Trophoblast cell (in vitro differentiated cells and primary cell): Measurements from ENCODE around the gene DGCR6L.
A peak's percentile ranks its signal among the peaks of the same experiment; 100 is the strongest.
"Not testable (repeated sequence)": the region's sequence is repeated elsewhere in the genome, so short reads cannot be mapped to it uniquely, and the experiment has no call there.

Experiments
- DNase-seq, 2 donors: peaks; one replicate each; pipeline ENCODE4 v3.0.0-alpha.2; 2016
- H2AFZ ChIP-seq: 2 replicates; pipeline ENCODE4 v1.6.1; 2013; ENCODE audit warnings: low read length, moderate library complexity, mild to moderate bottlenecking; ENCODE audit not compliant: insufficient read depth, poor library complexity
- H2AK5ac ChIP-seq: 2 replicates; pipeline ENCODE4 v1.6.1; 2013; ENCODE audit warnings: mild to moderate bottlenecking, low read length
- H2BK120ac ChIP-seq: 2 replicates; pipeline ENCODE4 v1.6.1; 2013; ENCODE audit warnings: low read length, mild to moderate bottlenecking, moderate library complexity; ENCODE audit not compliant: insufficient read depth, poor library complexity
- H2BK12ac ChIP-seq: 2 replicates; pipeline ENCODE4 v1.6.1; 2013; ENCODE audit warnings: mild to moderate bottlenecking, low read length, moderate library complexity
- H2BK5ac ChIP-seq: 2 replicates; pipeline ENCODE4 v1.6.1; 2013; ENCODE audit warnings: low read length, low read depth, moderate library complexity, mild to moderate bottlenecking; ENCODE audit not compliant: poor library complexity
- H3K14ac ChIP-seq: 2 replicates; pipeline ENCODE4 v1.6.1; 2013; ENCODE audit warnings: mild to moderate bottlenecking, low read length
- H3K18ac ChIP-seq: 2 replicates; pipeline ENCODE4 v1.6.1; 2013; ENCODE audit warnings: mild to moderate bottlenecking, low read length
- H3K23ac ChIP-seq: 2 replicates; pipeline ENCODE4 v1.6.1; 2013; ENCODE audit warnings: low read length
- H3K27ac ChIP-seq: 2 replicates; pipeline ENCODE4 v1.5.1; 2013; ENCODE audit warnings: low read depth, mild to moderate bottlenecking, inconsistent platforms, low read length, moderate library complexity
- H3K27me3 ChIP-seq: 2 replicates; pipeline ENCODE4 v1.6.1; 2013; ENCODE audit warnings: inconsistent platforms, mild to moderate bottlenecking, low read length, moderate library complexity; ENCODE audit not compliant: insufficient read depth
- H3K36me3 ChIP-seq, 2 experiments: 1 replicate in 1 of 2; 2 replicates in 1 of 2; pipeline ENCODE4 v1.6.1; 2013; ENCODE audit warnings: low read length in 2 of 2, mild to moderate bottlenecking in 2 of 2, moderate library complexity in 1 of 2; ENCODE audit not compliant: insufficient read depth in 2 of 2, control insufficient read depth in 1 of 2
- H3K4ac ChIP-seq: 2 replicates; pipeline ENCODE4 v1.6.1; 2013; ENCODE audit warnings: low read depth, mild to moderate bottlenecking, low read length, moderate library complexity
- H3K4me1 ChIP-seq, 2 experiments: 1 replicate in 1 of 2; 2 replicates in 1 of 2; pipeline ENCODE4 v1.6.1; 2013; ENCODE audit warnings: low read length in 2 of 2, mild to moderate bottlenecking in 2 of 2, moderate library complexity in 1 of 2; ENCODE audit not compliant: insufficient read depth in 2 of 2, control insufficient read depth in 1 of 2
- H3K4me2 ChIP-seq: 2 replicates; pipeline ENCODE4 v1.6.1; 2013; ENCODE audit warnings: inconsistent platforms, mild to moderate bottlenecking, low read length, moderate library complexity
- H3K4me3 ChIP-seq: 2 replicates; pipeline ENCODE4 v1.5.1; 2013; ENCODE audit warnings: mild to moderate bottlenecking, low read depth, low read length, inconsistent platforms
- H3K79me1 ChIP-seq: one replicate; pipeline ENCODE4 v1.6.1; 2013; ENCODE audit warnings: low read length
- H3K79me2 ChIP-seq: 2 replicates; pipeline ENCODE4 v1.6.1; 2013; ENCODE audit warnings: low read length, mild to moderate bottlenecking; ENCODE audit not compliant: control insufficient read depth, insufficient read depth, poor library complexity
- H3K9ac ChIP-seq: 2 replicates; pipeline ENCODE4 v1.6.1; 2013; ENCODE audit warnings: mild to moderate bottlenecking, low read length
- H3K9me3 ChIP-seq: 2 replicates; pipeline ENCODE4 v1.6.1; 2013; ENCODE audit warnings: low read depth, mild to moderate bottlenecking, control low read depth, inconsistent platforms, low read length; ENCODE audit not compliant: insufficient read depth
- H4K12ac ChIP-seq: 2 replicates; pipeline ENCODE4 v1.6.1; 2013; ENCODE audit warnings: low read depth, mild to moderate bottlenecking, low read length, moderate library complexity
- H4K8ac ChIP-seq: 2 replicates; pipeline ENCODE4 v1.6.1; 2013; ENCODE audit warnings: low read depth, mild to moderate bottlenecking, low read length, moderate library complexity
- H4K91ac ChIP-seq: one replicate; pipeline ENCODE4 v1.6.1; 2013; ENCODE audit warnings: low read depth, mild to moderate bottlenecking, low read length, moderate library complexity
- WGBS: extraction: QIAGEN DNeasy Blood & Tissue Kit; methylation state at CpG from one replicate; pipeline ENCODE4 v1.1.7; 2013; ENCODE audit warnings: missing lambda C conversion rate; ENCODE audit not compliant: insufficient read length, insufficient coverage; ENCODE audit errors: extremely low coverage; 5-methylcytosine and 5-hydroxymethylcytosine counted together

Gene DGCR6L

DNA sequence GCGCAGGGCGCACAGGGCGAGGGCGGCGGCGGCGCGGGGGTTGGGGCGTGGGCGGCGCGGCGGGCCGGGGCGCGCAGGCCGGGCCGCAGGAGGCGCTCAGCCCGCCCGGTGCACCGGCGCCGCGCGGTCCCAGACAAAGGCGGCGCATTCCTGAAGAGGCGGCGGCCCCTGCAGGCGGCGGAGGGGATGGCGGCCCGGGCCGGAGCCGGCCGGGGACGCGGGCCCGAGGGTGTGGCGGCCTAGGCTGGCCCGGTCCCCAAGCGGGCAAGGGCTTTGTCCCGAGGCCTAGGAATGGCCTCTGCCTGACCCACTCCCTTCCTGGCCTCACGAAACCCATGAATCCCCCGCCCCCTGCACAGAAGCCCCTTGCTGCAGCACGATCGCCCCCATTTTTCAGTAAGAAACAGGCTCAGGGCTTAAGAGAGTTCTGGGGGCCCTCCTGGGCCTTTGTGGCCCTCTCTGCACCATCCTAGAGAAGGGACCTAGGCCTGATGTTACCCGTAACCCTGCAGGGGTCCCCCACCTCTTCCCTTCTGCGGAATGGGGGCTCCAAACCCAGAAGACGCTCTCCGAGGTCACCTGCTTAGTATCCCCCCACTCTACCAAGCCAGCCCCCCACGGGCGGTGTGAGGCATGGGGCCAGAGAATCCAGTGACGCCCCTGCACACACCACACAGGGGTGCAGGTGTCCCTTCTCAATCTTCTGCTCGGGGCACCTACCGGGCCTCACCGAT, 51.4 kb downstream of the DGCR6L start, which contains the start of gene RTN4R:
Gene RTN4R (minus strand): TSS at position 40 of the 734 bp plus-strand sequence. CDS start 226 bp downstream, outside the sequence.
- H4K8ac ChIP-seq: peak within 1 kb of the TSS; percentile 34
- no peak within 1 kb of the TSS for H2BK120ac ChIP-seq
- H2AFZ ChIP-seq: peak within 1 kb of the TSS; percentile 52
- no peaks in the 10 kb centered on the region for H3K79me1 ChIP-seq
- no CpG with 5 or more reads among the region's 58 CpGs for WGBS
- H4K12ac ChIP-seq: peak within 1 kb of the TSS; percentile 14
- H3K14ac ChIP-seq: no peak within 1 kb of the TSS
- H2BK12ac ChIP-seq: peak within 1 kb of the TSS; percentile 34
- no peak within 1 kb of the TSS for H3K27ac ChIP-seq
- H3K4ac ChIP-seq: no peak within 1 kb of the TSS
- H3K23ac ChIP-seq: no peak within 1 kb of the TSS
- peak within 1 kb of the TSS; percentile 63 for H3K4me3 ChIP-seq
- no peaks in the 10 kb centered on the region for H3K27me3 ChIP-seq
- H2AK5ac ChIP-seq: peak within 1 kb of the TSS; percentile 73
- no peaks in the 10 kb centered on the region for H3K36me3 ChIP-seq
- no peaks in the 10 kb centered on the region for H3K79me2 ChIP-seq
- DNase-seq: peak; percentile 13 to 63
- H4K91ac ChIP-seq: peak within 1 kb of the TSS; percentile 45
- peak within 1 kb of the TSS; percentile 99 for H3K4me2 ChIP-seq
- peaks cover 7% of the 10 kb centered on the region for H3K9me3 ChIP-seq
- no peak within 1 kb of the TSS for H3K9ac ChIP-seq
- H3K4me1 ChIP-seq: peaks cover 3 to 5% of the 10 kb centered on the region in 2 experiments
- no peak within 1 kb of the TSS for H2BK5ac ChIP-seq
- H3K18ac ChIP-seq: no peak within 1 kb of the TSS

DNA sequence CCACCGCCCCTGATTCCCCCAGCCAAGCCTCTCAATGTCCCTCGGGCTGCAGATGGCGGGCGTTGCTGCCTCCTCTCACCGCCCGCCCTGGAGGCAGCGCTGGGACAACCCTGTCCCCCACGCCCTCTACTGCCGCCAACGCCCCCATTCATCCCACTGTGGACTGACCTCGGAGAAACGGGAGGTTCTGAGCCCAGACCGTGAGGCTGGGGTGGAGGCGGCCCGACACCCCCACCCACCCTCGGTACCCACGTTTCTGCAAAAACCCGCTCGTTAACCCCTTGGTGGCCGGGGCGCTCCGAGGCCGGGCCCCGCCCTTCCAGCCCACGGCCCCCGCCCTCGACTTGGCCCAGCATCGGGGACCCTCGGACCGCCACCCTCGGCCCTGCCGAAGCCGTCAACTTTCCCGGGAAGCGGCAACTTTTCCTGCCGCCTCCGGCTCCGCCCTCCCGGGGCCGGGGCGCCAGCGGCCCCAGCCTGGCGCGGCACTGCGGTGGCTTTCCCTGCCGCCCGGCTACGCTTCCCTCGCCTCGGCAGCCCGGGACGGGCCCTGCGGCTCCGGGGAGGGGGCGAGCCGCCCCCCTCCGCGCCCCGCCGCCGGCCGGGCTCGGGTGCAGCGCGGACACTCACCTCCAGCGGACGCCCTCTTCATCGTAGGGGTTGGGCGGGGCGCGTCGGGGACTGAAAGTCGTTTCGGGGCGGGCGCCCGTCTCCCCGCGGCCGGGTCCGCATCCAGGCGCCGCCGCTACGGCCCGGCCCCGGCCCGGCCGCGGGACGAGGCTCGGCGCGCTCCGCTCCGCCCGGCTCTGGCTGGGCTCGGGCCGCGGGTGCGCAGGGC, 52.2 kb downstream of the DGCR6L start:
- Histone ChIP-seq H3K79me2 (no peaks in the 10 kb centered on the region), H4K12ac (no peak overlapping the region)
- peak in 1 of 2 donors; percentile 7 for DNase-seq

DNA sequence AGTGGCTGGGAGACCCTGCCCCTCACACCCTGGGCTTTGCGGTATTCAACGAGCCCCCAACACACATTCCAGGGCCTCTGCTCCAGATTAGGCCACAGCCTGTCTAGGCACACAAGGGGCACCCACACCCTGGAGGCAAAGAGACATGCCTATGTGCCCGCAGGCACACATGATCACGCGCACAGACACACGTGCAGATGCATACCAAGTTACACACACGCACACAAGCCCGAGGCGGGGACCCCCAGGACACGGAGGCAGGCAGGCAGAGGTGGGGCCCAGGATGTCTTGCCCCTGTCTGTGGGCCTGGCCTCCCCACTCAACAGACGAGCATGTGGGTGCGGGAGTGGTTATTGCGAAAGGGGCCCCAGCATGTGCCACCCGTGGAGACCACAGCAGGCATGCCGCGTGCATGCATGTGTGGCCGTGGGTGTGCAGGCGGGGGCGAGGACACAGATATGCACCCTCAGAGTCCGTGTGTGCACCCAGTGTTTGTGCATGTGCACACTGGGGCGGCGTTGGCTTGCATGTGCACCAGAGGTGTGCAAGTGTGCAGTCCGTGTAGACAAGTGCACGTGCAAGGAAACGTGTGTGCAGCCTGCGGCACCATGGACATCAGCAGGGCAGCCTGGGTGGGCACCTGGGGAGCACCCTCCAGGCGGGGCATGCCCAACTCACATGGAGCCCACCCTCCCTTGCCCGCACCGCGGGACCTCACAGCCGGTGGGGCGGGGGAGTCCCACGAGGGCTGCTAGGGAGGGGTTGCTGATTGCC, 53.0 kb downstream of the DGCR6L start:
- not testable (repeated sequence) for H3K14ac ChIP-seq, H2BK120ac ChIP-seq, H4K12ac ChIP-seq, H2BK12ac ChIP-seq, H2BK5ac ChIP-seq, H2AFZ ChIP-seq, H3K9me3 ChIP-seq, H2AK5ac ChIP-seq, H3K4me1 ChIP-seq, H3K27ac ChIP-seq, H3K79me1 ChIP-seq, H3K4ac ChIP-seq, H3K27me3 ChIP-seq, H3K36me3 ChIP-seq, H3K79me2 ChIP-seq, H4K91ac ChIP-seq, H4K8ac ChIP-seq, DNase-seq, H3K23ac ChIP-seq, H3K9ac ChIP-seq, H3K18ac ChIP-seq
- WGBS: no CpG with 5 or more reads among the region's 33 CpGs
- peak overlapping the region; percentile 59 for H3K4me3 ChIP-seq
- peak overlapping the region; percentile 99 for H3K4me2 ChIP-seq

More for the DNA sequence above, 52.2 kb downstream of the DGCR6L start:
- no CpG with 5 or more reads among the region's 101 CpGs for WGBS
- peaks cover 7% of the 10 kb centered on the region for H3K9me3 ChIP-seq
- peak overlapping the region; percentile 52 for H2AFZ ChIP-seq
- H3K14ac ChIP-seq: no peak overlapping the region
- no peak overlapping the region for H3K9ac ChIP-seq
- H4K8ac ChIP-seq: peak overlapping the region; percentile 13
- H2BK12ac ChIP-seq: no peak overlapping the region
- peaks cover 3 to 5% of the 10 kb centered on the region in 2 experiments for H3K4me1 ChIP-seq
- H3K79me1 ChIP-seq: no peaks in the 10 kb centered on the region
- peak overlapping the region; percentile 63 for H3K4me3 ChIP-seq
- no peaks in the 10 kb centered on the region for H3K36me3 ChIP-seq
- no peak overlapping the region for H3K27ac ChIP-seq
- H3K27me3 ChIP-seq: no peaks in the 10 kb centered on the region
- no peak overlapping the region for H3K23ac ChIP-seq
- H2AK5ac ChIP-seq: no peak overlapping the region
- H2BK5ac ChIP-seq: no peak overlapping the region
- H2BK120ac ChIP-seq: no peak overlapping the region
- peak overlapping the region; percentile 99 for H3K4me2 ChIP-seq
- peak overlapping the region; percentile 26 for H4K91ac ChIP-seq
- no peak overlapping the region for H3K4ac ChIP-seq
- no peak overlapping the region for H3K18ac ChIP-seq
